Transverse colon (tissue), 4 donors: ENCODE measurements around the gene NCDN.

ENCODE experiments used
- EP300 ChIP-seq: sonication (generic); formaldehyde crosslinking; IDR thresholded peaks from one replicate; pipeline ENCODE4 v1.6.1; 2017; ENCODE audit warnings: antibody characterized with exemption, low read depth
- POLR2A ChIP-seq: fragments of 450-650 bp; IDR thresholded peaks from one replicate; pipeline ENCODE4 v1.6.1; 2016; ENCODE audit warnings: antibody characterized with exemption, mild to moderate bottlenecking, moderate library complexity
- POLR2AphosphoS5 ChIP-seq, 3 donors: sonication (generic); formaldehyde crosslinking; IDR thresholded peaks; one replicate each; pipeline ENCODE4 v1.6.1; 2016; ENCODE audit warnings: antibody characterized with exemption in 3 of 3
- TF ChIP-seq, protein P1 (sequence below), 5 experiments: fragments of 200-600 bp in 3 of 5; fragments of 450-650 bp in 2 of 5; sonication (generic) in 3 of 5; IDR thresholded peaks; 1 replicate in 2 of 5; 2 replicates in 3 of 5; pipeline ENCODE4 v1.5.1; 2016 to 2017; ENCODE audit warnings: antibody characterized with exemption in 5 of 5, inconsistent platforms in 3 of 5, mild to moderate bottlenecking in 2 of 5, moderate library complexity in 1 of 5

DNA sequence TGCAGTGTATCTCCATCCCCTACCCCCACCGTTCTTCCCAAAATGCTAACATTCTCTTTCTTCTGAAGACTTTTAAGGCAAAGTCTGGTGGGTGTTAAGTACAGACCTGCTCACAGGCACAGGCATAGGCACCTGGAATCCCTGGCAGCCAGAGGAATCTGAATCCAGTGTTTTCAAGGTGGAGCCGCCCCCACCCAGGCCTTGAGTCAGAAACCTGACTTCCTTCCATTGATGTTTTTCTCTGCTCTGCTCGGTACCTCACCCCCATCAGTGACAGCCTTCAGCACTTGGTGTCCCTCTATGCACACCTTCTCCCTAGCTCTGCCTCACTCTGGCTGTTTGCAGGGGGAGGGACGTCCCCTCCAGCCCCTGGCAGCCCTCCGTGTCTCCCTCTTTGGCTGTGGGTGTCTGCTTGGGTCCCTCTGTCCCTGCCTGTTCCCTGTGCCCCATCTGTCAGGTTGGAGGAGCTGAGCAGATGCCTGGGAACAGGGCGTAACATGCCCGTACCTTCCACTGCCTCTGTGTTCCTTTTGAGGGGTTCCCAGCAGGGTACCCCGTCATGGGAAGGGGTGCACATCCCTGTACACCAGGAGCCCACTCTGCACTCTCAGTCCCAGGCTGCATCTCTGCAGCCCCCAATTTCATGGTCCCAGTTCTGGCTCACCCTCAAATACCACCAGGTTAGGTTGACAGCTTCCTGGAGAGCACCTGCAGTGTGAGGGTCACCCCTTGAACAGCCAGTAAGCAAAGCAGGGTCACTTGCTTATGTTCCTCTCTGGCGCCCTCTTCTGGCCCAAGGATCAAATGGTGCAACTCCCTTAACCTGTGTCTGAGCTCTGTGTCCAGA is 6.7 kb downstream of the NCDN start:
- TF ChIP-seq, protein P1, sequence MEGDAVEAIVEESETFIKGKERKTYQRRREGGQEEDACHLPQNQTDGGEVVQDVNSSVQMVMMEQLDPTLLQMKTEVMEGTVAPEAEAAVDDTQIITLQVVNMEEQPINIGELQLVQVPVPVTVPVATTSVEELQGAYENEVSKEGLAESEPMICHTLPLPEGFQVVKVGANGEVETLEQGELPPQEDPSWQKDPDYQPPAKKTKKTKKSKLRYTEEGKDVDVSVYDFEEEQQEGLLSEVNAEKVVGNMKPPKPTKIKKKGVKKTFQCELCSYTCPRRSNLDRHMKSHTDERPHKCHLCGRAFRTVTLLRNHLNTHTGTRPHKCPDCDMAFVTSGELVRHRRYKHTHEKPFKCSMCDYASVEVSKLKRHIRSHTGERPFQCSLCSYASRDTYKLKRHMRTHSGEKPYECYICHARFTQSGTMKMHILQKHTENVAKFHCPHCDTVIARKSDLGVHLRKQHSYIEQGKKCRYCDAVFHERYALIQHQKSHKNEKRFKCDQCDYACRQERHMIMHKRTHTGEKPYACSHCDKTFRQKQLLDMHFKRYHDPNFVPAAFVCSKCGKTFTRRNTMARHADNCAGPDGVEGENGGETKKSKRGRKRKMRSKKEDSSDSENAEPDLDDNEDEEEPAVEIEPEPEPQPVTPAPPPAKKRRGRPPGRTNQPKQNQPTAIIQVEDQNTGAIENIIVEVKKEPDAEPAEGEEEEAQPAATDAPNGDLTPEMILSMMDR (IDR thresholded peaks at IDR 0.05) = peak; percentile 64 to 83 (median 75)
- TF ChIP-seq POLR2A (no peak), POLR2AphosphoS5 (IDR thresholded peaks at IDR 0.05) (no peak), EP300 (no peak)
